HEK293T (cell line): ENCODE results near the gene SNX21.
"Not testable (repeated sequence)": the region's sequence is repeated elsewhere in the genome, so short reads cannot be mapped to it uniquely, and the experiment has no call there.

Source experiments
- ARNT ChIP-seq: fragments of 450-650 bp; IDR thresholded peaks from 2 replicates; pipeline ENCODE4 v1.6.1; 2017; ENCODE audit warnings: mild to moderate bottlenecking
- FOXK2 ChIP-seq: fragments of 450-650 bp; IDR thresholded peaks from 2 replicates; pipeline ENCODE4 v1.6.1; 2016; ENCODE audit warnings: mild to moderate bottlenecking
- HDGF ChIP-seq: fragments of 450-650 bp; IDR thresholded peaks from 2 replicates; pipeline ENCODE4 v1.6.1; 2017; ENCODE audit warnings: antibody characterized with exemption, borderline replicate concordance
- SP1 ChIP-seq: fragments of 450-650 bp; IDR thresholded peaks from 2 replicates; pipeline ENCODE4 v1.6.1; 2017
- TF ChIP-seq, protein P1 (sequence below): fragments of 450-650 bp; IDR thresholded peaks from 2 replicates; pipeline ENCODE4 v1.6.1; 2016

DNA sequence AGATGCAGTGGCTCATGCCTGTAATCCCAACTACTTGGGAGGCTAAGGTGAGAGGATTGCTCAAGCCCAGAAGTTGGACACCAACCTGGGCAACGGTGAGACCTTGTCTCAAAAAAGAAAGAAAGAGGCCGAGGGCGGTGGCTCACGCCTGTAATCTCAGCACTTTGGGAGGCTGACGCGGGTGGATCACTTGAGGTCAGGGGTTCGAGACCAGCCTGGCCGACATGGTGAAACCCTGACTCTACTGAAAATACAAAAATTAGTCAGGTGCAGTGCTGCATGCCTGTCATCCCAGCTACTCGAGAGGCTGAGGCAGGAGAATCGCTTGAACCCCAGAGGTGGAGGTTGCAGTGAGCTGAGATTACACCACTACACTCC, 40.5 kb downstream of the SNX21 start:
- TF ChIP-seq SP1, FOXK2, HDGF, ARNT: not testable (repeated sequence)
- TF ChIP-seq, protein P1, sequence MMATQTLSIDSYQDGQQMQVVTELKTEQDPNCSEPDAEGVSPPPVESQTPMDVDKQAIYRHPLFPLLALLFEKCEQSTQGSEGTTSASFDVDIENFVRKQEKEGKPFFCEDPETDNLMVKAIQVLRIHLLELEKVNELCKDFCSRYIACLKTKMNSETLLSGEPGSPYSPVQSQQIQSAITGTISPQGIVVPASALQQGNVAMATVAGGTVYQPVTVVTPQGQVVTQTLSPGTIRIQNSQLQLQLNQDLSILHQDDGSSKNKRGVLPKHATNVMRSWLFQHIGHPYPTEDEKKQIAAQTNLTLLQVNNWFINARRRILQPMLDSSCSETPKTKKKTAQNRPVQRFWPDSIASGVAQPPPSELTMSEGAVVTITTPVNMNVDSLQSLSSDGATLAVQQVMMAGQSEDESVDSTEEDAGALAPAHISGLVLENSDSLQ, result not testable (repeated sequence)
